Astrocyte of the cerebellum (primary cell): ENCODE measurements around the gene HM13.
"Not testable (repeated sequence)": the region's sequence is repeated elsewhere in the genome, so short reads cannot be mapped to it uniquely, and the experiment has no call there.

Source experiments
- DNase-seq: peaks from one replicate; pipeline ENCODE4 v3.0.0-alpha.2; 2011; ENCODE audit warnings: low read depth
- H3K4me3 ChIP-seq: 2 replicates; pipeline ENCODE4 v1.5.1; 2011; ENCODE audit warnings: mild to moderate bottlenecking, low read depth, low read length, moderate library complexity
- in situ Hi-C: cut with HindIII; loops from 2 replicates; pipeline ENCODE4 v1.10.0; 2017; ENCODE audit warnings: low sequenced_read_pairs
- TF ChIP-seq, protein P1 (sequence below): IDR thresholded peaks from 2 replicates; pipeline ENCODE4 v1.5.1; 2012; ENCODE audit warnings: low read length, low read depth, moderate library complexity, mild to moderate bottlenecking; ENCODE audit errors: missing control alignments

Gene HM13

DNA sequence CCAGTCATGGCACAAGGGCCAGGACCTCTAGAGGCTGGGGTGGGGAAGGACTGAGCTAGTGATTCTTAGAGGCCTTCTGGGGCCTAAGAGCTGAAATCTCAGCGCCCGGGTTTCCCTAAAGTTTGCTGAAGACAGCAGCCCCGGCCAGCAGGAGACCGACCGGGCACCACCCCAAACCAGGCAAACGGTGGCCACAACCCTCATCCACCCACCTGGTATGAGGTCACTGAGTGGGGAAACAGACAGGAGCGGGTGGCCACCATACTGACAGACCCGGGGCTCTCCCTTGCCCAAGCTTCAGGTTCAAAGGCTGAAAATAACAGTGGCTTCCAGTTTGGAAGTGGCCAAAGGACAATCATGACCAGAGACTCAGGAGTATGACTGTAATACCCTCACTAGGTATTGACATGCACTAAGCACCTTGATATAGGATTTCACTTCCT lies 55.8 kb downstream of the HM13 start:
- H3K4me3 ChIP-seq: no peak overlapping the region
- in situ Hi-C loops: no loop called here
- DNase-seq: no peak
- TF ChIP-seq, protein P1, sequence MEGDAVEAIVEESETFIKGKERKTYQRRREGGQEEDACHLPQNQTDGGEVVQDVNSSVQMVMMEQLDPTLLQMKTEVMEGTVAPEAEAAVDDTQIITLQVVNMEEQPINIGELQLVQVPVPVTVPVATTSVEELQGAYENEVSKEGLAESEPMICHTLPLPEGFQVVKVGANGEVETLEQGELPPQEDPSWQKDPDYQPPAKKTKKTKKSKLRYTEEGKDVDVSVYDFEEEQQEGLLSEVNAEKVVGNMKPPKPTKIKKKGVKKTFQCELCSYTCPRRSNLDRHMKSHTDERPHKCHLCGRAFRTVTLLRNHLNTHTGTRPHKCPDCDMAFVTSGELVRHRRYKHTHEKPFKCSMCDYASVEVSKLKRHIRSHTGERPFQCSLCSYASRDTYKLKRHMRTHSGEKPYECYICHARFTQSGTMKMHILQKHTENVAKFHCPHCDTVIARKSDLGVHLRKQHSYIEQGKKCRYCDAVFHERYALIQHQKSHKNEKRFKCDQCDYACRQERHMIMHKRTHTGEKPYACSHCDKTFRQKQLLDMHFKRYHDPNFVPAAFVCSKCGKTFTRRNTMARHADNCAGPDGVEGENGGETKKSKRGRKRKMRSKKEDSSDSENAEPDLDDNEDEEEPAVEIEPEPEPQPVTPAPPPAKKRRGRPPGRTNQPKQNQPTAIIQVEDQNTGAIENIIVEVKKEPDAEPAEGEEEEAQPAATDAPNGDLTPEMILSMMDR: no peak

GRCh38 chr20:31570735-31571617 lies 56.7 kb downstream of the HM13 start:
- in situ Hi-C loops: no loop called here
- TF ChIP-seq, protein P1: no peak
- DNase-seq: no peak
- H3K4me3 ChIP-seq: no peak overlapping the region

DNA sequence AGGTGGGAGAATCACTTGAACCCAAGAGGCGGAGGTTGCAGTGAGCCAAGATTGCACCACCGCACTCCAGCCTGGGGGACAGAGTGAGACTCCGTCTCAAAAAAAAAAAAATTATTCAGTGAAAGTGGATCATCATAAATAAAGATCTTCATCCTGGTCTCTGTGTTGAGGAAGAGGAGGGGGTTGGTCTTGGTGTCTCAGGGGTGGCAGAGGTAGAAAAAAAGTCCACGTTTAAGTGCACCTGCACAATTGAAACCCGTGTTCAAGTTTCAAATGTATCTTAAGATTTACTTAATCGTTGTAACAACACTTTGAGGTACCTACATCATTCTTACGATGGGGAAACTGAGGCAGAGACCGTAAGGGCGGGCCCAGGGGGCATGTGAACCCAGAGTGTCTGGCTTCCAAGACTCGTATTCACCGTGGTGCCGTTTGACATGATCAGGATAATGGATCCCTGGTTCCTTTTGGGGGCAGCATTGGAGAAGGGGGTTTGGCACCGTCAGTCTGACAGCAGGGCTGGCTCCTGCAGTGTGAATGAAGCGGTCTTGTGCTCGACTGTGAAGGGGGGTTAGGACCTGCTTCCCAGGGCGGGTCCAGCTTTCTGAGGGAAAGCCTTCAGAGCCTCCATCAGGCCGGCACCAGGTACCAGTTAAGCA lies 57.9 kb downstream of the HM13 start:
- DNase-seq: no peak
- peak overlapping the region; percentile 16 for H3K4me3 ChIP-seq
- TF ChIP-seq, protein P1: no peak
- in situ Hi-C loops: no loop called here

DNA sequence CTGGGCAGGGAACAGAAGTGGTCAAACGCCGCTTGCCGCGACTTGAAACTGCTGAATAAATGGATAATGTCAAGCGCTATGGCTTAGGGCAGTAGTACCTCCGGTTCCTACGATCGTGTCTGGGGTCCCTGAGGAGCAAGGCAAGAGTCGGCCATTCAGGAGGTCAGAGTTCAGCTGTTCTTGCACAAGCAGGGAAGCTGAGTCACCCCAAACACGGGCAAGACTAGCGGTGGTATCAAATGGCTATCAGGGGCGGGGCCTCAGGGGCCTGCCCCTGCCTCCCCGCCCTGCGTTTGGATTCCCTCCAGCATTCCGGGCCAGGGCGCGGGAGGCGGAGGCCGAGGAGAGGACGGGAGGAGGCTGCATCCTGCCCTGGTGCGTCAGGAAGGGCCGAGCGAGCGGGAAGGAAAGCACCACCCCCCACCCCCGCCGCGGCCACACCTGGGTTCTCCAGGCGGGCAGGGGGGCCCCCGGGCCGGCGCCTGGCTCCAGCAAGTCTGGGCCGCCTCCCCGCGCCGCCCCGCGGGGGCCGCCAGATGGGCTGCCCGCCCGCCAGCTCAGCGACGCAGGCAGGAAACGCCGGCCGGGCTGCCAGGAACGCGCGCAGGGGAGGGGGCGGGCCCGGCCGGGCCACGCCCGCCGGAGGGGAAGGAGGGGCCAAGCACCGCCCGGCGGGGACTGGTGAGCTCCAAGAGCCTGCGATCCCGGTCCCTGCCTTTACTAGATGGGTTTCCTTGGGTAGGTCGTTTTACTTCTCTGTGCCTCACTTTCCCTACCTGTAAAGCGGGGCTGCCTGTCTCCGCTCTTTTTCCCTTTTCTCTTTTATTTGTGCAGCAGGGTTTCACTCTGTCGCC lies 58.7 kb downstream of the HM13 start:
- TF ChIP-seq, protein P1: no peak
- H3K4me3 ChIP-seq: peak overlapping the region; percentile 46
- in situ Hi-C loops: no loop called here
- peak; percentile 93 for DNase-seq

DNA sequence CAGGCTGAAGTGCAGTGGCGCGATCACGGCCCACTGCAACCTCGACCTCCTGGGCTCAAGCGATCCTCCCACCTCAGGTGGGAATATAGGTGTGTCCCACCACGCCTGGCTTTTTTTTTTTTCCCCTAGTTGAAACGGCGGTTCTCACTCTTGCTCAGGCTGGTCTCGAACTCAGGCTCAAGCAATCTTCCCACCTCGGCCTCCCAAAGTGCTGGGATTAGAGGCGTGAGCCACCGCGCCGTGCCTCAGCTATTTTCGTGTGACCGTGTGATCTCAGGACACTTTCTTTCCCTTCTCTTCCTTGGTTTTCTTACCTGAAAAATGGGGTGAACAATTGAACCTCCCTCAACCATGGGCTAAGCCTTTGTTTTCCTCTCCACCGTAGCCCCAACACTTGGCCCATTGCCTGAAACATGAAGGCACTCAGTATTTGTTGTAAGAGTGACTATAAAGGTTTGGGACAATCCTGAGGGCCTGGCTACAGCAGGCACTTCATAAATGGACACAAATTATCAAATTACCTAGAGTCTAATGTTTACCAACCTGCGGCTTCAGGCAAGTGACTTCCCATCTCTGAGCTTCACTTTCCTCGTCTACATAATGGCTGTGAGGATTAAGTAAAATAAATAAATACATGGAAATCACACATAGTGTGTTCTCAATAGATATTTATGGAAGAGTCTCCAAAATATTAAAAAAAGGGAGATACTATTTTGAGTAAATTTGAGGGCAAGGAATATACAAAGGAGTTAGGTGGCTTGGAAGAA lies 59.5 kb downstream of the HM13 start:
- in situ Hi-C loops: no loop called here
- TF ChIP-seq, protein P1: no peak
- no peak for DNase-seq
- peak overlapping the region; percentile 46 for H3K4me3 ChIP-seq

GRCh38 chr20:31574986-31575385 lies 60.7 kb downstream of the HM13 start:
- H3K4me3 ChIP-seq, in situ Hi-C loops, DNase-seq: not testable (repeated sequence)
